K562 (cell line): ENCODE results near the gene ZMIZ1. TPM values are rescaled to one million over a fixed set of nuclear protein-coding genes. Genes with fewer than 3 reads are reported as not detected.

Source experiments
- BCOR ChIP-seq: fragments of 450-650 bp; IDR thresholded peaks from 2 replicates; pipeline ENCODE4 v1.6.1; 2016
- FOXJ2 ChIP-seq: fragments of 200-800 bp; sonication (Bioruptor generic); IDR thresholded peaks from 2 replicates; pipeline ENCODE4 v1.6.1; 2016; ENCODE audit warnings: missing genetic modification characterization, missing compliant biosample characterization
- FOXK2 ChIP-seq, 2 experiments: fragments of 450-650 bp; IDR thresholded peaks in 1 of 2; conservative IDR thresholded peaks in 1 of 2; 2 replicates each; pipeline ENCODE4 v1.6.1; 2016; ENCODE audit warnings: low read depth in 2 of 2, mild to moderate bottlenecking in 1 of 2
- L3MBTL2 ChIP-seq: fragments of 450-650 bp; IDR thresholded peaks from 2 replicates; pipeline ENCODE4 v1.6.1; 2016; ENCODE audit warnings: mild to moderate bottlenecking, moderate library complexity
- RBM15 ChIP-seq: fragments of 200-400 bp; formaldehyde crosslinking; IDR thresholded peaks from 2 replicates; pipeline ENCODE4 v1.6.1; 2018; ENCODE audit warnings: mild to moderate bottlenecking, low read length, moderate library complexity; ENCODE audit not compliant: insufficient read depth
- RBM25 ChIP-seq: fragments of 200-400 bp; formaldehyde crosslinking; IDR thresholded peaks from 2 replicates; pipeline ENCODE4 v1.6.1; 2018; ENCODE audit warnings: low read length, low read depth, moderate library complexity; ENCODE audit not compliant: severe bottlenecking
- SMARCA5 ChIP-seq: fragments of 450-650 bp; IDR thresholded peaks from 2 replicates; pipeline ENCODE4 v1.6.1; 2016
- TAF15 ChIP-seq: fragments of 200-400 bp; formaldehyde crosslinking; IDR thresholded peaks from 2 replicates; pipeline ENCODE4 v1.6.1; 2017; ENCODE audit warnings: mild to moderate bottlenecking, low read depth, low read length, moderate library complexity
- ZEB2 ChIP-seq: fragments of 450-650 bp; IDR thresholded peaks from 2 replicates; pipeline ENCODE4 v1.6.1; 2016
- ZFP36 ChIP-seq: fragments of 150-350 bp; IDR thresholded peaks from 2 replicates; pipeline ENCODE4 v1.6.1; 2018; ENCODE audit warnings: low read length, low read depth; ENCODE audit not compliant: partially characterized antibody
- ZKSCAN3 ChIP-seq: fragments of 250-450 bp; sonication (Bioruptor Pico); IDR thresholded peaks from 2 replicates; pipeline ENCODE4 v1.4.0; 2020
- ZNF717 ChIP-seq: fragments of 250-450 bp; sonication (Bioruptor Pico); IDR thresholded peaks from 2 replicates; pipeline ENCODE4 v1.5.0; 2021
- polyA plus RNA-seq, 8 experiments: library from polyadenylated mRNA; depleted of rRNA in 4 of 8; stranded (reverse) in 5 of 8; unstranded in 3 of 8; fragments of >200 nt; fragmentation: Nextera tagmentation in 2 of 8; fragmentation: Illumina TruSeq in 1 of 8; extraction: Ambion mirVana in 2 of 8; extraction: Trizol in 1 of 8; gene quantifications; 2 replicates each; pipeline versions ENCODE4 v1.2.1 to v1.2.3, GENCODE V29; 2011 to 2014; ENCODE audit warnings: inconsistent platforms in 1 of 8, missing spikeins in 1 of 8
- total RNA-seq, 7 experiments: library from RNA; depleted of rRNA in 6 of 7; stranded (reverse); fragments of >200 nt in 6 of 7; fragmentation: Illumina TruSeq in 2 of 7; extraction: Trizol in 2 of 7; gene quantifications; 2 replicates each; pipeline versions ENCODE4 v1.2.1 to v1.2.3, GENCODE V29; 2011 to 2021; ENCODE audit warnings: low replicate concordance in 1 of 7
- TF ChIP-seq, protein P1 (sequence below): fragments of 450-650 bp; conservative IDR thresholded peaks from 2 replicates; pipeline ENCODE4 v1.6.1; 2016; ENCODE audit warnings: missing genetic modification characterization, low read depth, mild to moderate bottlenecking, control low read depth, missing compliant biosample characterization
- TF ChIP-seq, protein P2 (sequence below): fragments of 250-450 bp; sonication (Bioruptor Pico); IDR thresholded peaks from 2 replicates; pipeline ENCODE4 v1.9.0; 2021; ENCODE audit warnings: mild to moderate bottlenecking, inconsistent platforms
- TF ChIP-seq, protein P3 (sequence below): fragments of 450-650 bp; IDR thresholded peaks from one replicate; pipeline ENCODE4 v1.6.1; 2018; ENCODE audit warnings: mild to moderate bottlenecking, moderate library complexity; ENCODE audit not compliant: partially characterized antibody
- TF ChIP-seq, protein P4 (sequence below): fragments of 250-450 bp; sonication (Bioruptor Pico); IDR thresholded peaks from 2 replicates; pipeline ENCODE4 v1.9.0; 2021; ENCODE audit warnings: mild to moderate bottlenecking

ZMIZ1 gene
- total and polyA plus RNA-seq, 9 of the 15 experiments (the other 6 are each of a cell fraction or from before 2014, with no cell fraction given) = 1.0 to 37.3 (median 4.3) TPM

DNA sequence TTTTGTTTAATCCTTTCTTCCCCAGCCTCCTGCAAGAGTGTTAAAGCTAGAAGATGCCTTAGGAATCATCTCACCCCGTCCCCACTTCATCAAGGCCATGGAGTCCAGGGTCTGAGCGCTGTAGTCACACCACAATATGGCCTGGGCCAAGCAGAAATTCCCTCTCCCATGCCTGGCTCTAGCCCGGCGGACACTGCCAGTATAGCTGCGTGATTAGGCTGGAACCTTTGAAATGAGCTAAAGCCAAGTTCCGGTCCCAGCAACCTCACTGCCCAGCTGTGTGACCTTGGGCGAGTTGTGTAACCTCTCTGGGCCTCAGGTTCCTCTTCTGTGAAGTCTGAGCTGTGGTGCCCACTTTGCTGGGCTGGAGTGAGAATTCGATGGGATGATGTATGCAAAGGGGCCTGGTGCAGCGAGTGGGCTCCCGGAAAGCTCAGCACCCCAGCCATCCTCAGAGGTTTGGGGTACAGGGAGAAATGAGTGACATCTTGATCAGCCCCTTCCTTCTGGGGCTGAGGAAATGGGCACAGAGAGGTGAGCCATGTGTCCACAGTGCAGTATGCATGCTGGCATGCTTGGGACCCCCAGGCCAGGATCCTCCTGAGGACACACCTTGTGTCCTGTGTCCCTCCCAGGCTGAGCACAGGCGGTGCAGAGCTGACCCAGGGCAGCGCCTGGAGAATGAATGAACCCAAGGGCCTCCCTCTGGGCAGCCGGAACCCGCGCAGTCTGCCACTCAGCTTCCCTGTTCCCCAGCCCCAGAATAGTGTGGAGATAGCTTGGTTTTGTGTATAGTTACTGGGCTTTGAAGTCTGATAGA lies 118.6 kb downstream of the ZMIZ1 start (continued):
- TF ChIP-seq, protein P1, sequence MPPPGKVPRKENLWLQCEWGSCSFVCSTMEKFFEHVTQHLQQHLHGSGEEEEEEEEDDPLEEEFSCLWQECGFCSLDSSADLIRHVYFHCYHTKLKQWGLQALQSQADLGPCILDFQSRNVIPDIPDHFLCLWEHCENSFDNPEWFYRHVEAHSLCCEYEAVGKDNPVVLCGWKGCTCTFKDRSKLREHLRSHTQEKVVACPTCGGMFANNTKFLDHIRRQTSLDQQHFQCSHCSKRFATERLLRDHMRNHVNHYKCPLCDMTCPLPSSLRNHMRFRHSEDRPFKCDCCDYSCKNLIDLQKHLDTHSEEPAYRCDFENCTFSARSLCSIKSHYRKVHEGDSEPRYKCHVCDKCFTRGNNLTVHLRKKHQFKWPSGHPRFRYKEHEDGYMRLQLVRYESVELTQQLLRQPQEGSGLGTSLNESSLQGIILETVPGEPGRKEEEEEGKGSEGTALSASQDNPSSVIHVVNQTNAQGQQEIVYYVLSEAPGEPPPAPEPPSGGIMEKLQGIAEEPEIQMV = no peak
- TF ChIP-seq FOXJ2 = no peak
- TF ChIP-seq ZEB2 = no peak
- TF ChIP-seq, protein P2, sequence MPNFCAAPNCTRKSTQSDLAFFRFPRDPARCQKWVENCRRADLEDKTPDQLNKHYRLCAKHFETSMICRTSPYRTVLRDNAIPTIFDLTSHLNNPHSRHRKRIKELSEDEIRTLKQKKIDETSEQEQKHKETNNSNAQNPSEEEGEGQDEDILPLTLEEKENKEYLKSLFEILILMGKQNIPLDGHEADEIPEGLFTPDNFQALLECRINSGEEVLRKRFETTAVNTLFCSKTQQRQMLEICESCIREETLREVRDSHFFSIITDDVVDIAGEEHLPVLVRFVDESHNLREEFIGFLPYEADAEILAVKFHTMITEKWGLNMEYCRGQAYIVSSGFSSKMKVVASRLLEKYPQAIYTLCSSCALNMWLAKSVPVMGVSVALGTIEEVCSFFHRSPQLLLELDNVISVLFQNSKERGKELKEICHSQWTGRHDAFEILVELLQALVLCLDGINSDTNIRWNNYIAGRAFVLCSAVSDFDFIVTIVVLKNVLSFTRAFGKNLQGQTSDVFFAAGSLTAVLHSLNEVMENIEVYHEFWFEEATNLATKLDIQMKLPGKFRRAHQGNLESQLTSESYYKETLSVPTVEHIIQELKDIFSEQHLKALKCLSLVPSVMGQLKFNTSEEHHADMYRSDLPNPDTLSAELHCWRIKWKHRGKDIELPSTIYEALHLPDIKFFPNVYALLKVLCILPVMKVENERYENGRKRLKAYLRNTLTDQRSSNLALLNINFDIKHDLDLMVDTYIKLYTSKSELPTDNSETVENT = no peak; the same call in 1 of the 2 replicates
- TF ChIP-seq ZFP36 = peak; percentile 83
- no peak for TF ChIP-seq ZKSCAN3 (CRISPR knock-in tag)
- no peak for TF ChIP-seq L3MBTL2
- TF ChIP-seq RBM25 = peak; percentile 82
- TF ChIP-seq SMARCA5 = 0 out of 2 replicates have a peak, but pooled peaks have one; percentile 62
- TF ChIP-seq ZNF717 (CRISPR knock-in tag) = no peak
- TF ChIP-seq RBM15 = no peak
- TF ChIP-seq FOXK2 (conservative IDR thresholded peaks at IDR 0.05 in 1 of 2, IDR thresholded peaks at IDR 0.05 in 1 of 2; ENCODE audit: low read depth in 2 of 2) = no peak
- TF ChIP-seq, protein P3, sequence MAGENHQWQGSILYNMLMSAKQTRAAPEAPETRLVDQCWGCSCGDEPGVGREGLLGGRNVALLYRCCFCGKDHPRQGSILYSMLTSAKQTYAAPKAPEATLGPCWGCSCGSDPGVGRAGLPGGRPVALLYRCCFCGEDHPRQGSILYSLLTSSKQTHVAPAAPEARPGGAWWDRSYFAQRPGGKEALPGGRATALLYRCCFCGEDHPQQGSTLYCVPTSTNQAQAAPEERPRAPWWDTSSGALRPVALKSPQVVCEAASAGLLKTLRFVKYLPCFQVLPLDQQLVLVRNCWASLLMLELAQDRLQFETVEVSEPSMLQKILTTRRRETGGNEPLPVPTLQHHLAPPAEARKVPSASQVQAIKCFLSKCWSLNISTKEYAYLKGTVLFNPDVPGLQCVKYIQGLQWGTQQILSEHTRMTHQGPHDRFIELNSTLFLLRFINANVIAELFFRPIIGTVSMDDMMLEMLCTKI = no peak
- TF ChIP-seq, protein P4, sequence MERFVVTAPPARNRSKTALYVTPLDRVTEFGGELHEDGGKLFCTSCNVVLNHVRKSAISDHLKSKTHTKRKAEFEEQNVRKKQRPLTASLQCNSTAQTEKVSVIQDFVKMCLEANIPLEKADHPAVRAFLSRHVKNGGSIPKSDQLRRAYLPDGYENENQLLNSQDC (CRISPR knock-in tag) = no peak
- no peak for TF ChIP-seq TAF15
- TF ChIP-seq BCOR = peak; percentile 76
